Measurements from ENCODE around the gene TFF2.

GRCh38 chr21:42395905-42396651, 45.3 kb upstream of the TFF2 start, which contains the start of gene TMPRSS3:
- TF ChIP-seq POLR2AphosphoS5 (IDR thresholded peaks at IDR 0.05) = no peak
- TF ChIP-seq EP300 (IDR thresholded peaks at IDR 0.05; ENCODE audit: low read depth) = no peak
- TF ChIP-seq CTCF (IDR thresholded peaks at IDR 0.05) = no peak
- TF ChIP-seq POLR2A (IDR thresholded peaks at IDR 0.05) = no peak

Data from transverse colon (tissue), 4 donors.